AG09309 (cell line): ENCODE results near the gene SLC25A33.

Source experiments
- DNase-seq: peaks from one replicate; pipeline ENCODE4 v3.0.0-alpha.2; 2010; ENCODE audit warnings: low read depth
- H3K4me3 ChIP-seq: 2 replicates; pipeline ENCODE4 v1.5.1; 2011; ENCODE audit warnings: mild to moderate bottlenecking, low read depth, low read length, moderate library complexity; ENCODE audit not compliant: control insufficient read depth
- TF ChIP-seq, protein P1 (sequence below): IDR thresholded peaks from 2 replicates; pipeline ENCODE4 v1.5.1; 2011; ENCODE audit warnings: mild to moderate bottlenecking, low read depth, low read length, inconsistent platforms; ENCODE audit not compliant: insufficient read depth, control insufficient read depth; ENCODE audit errors: missing control alignments

Gene SLC25A33

DNA sequence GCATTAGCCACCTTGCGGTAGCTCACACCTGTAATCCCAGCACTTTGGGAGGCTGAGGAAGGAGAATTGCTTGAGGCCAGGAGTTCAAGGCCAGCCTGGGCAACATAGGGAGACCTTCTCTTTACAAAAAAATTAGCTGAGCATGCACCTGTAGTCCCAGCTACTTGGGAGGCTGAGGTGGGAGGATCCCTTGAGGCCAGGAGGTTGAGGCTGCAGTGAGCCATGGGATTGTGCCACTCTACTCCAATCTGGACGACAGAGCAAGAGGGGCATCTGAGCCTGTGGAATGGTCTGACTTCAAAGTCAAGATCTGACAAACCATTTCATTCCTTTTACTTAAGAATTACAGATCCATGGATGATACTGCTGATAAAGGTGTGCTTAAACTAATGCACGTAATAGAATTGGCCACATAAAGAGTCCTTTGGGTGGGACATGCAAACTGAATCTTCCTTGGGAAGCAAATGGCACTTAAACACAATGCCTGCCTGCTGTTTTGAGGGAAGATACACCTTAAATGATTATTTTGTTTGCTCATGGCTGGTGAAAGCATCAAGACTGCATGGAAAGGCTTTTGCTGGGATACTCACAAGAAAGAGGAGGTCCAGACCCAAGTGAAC, 47.0 kb downstream of the SLC25A33 start:
- no peak for DNase-seq
- no peak overlapping the region for H3K4me3 ChIP-seq
- TF ChIP-seq, protein P1, sequence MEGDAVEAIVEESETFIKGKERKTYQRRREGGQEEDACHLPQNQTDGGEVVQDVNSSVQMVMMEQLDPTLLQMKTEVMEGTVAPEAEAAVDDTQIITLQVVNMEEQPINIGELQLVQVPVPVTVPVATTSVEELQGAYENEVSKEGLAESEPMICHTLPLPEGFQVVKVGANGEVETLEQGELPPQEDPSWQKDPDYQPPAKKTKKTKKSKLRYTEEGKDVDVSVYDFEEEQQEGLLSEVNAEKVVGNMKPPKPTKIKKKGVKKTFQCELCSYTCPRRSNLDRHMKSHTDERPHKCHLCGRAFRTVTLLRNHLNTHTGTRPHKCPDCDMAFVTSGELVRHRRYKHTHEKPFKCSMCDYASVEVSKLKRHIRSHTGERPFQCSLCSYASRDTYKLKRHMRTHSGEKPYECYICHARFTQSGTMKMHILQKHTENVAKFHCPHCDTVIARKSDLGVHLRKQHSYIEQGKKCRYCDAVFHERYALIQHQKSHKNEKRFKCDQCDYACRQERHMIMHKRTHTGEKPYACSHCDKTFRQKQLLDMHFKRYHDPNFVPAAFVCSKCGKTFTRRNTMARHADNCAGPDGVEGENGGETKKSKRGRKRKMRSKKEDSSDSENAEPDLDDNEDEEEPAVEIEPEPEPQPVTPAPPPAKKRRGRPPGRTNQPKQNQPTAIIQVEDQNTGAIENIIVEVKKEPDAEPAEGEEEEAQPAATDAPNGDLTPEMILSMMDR, result no peak

DNA sequence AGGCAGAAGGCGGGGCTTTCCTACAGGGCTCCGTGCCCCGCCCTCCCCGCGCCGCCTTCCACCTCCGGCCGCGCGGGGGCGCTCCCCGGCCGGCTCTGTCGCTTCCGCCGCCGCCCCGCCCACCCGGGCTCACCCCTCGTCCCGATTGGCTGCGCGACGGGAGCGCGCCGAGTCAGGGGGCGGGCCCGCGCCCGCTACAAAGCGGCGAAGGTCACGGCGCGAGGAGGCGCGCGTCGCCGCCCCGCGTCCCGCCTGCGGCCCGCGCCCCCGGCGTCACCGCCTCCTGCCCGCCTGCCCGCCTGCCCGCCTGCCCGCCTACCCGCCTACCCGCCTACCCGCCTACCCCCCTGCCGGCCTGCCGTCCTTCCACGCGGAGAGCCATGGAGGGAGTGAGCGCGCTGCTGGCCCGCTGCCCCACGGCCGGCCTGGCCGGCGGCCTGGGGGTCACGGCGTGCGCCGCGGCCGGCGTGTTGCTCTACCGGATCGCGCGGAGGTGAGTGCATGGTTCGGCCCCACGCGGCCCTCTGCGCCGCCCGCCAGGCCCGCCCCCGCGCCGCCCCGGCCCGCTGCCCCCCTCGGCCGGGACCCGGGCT, 49.4 kb downstream of the SLC25A33 start, which contains the start of gene TMEM201:
Gene TMEM201 (plus strand): TSS at position 361 of the 593 bp plus-strand sequence. CDS start 20 bp downstream, at position 381.
- TF ChIP-seq, protein P1, result peak; percentile 38
- peak within 1 kb of the TSS; percentile 69 for H3K4me3 ChIP-seq
- peak; percentile 33 for DNase-seq

DNA sequence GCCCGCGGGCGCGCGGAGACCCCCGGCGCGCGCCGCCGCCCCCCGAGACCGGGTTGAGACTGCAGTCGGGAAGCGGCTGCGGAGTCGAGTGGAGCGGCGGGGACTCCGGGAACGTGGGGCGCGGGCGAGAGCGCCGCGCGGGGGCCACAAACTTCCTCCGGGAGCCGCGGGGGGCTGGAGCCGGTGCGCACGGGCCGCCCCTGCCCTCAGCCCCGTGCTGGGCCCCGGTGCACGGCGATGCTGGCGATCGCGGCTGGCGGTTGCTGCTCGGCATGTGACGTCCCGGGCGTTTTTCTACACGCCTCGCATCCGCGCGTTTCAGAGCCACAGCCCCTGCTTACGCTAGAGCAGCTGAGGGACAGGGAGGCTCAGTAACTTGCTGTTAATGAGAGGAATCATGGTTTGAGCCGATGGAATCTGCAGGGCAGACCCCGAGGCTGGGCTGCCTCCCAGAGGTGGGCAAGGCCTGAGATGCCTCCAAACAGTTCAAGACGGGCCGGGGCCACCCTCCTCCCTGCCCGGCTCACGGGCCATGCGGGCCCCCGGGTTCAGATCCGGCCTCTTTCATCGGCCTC, 50.0 kb downstream of the SLC25A33 start:
- no peak for DNase-seq
- H3K4me3 ChIP-seq, result peak overlapping the region; percentile 69
- TF ChIP-seq, protein P1, result no peak

DNA sequence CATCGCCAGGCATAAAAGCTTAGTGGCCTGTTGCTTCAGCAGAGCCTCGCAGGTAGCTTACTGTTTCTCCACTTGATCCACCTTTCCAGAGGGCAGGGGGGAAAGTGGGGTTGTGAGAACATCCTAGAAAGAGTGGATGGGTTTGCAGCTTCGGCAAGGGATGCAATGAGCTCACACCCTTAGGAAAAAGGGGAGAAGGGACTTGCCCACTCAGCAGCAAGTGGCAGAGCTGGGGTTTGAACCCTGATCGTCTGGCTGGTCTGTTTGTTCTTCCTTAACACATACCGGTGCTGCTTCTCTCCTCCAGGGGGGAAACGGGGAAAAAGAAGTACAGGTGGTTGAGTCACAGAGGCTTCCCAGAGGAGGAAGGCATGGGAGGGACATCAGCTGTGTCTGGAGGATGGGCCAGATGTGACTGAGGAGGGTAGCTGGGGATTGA, 50.5 kb downstream of the SLC25A33 start:
- DNase-seq, result no peak
- peak overlapping the region; percentile 69 for H3K4me3 ChIP-seq
- TF ChIP-seq, protein P1, result no peak

DNA sequence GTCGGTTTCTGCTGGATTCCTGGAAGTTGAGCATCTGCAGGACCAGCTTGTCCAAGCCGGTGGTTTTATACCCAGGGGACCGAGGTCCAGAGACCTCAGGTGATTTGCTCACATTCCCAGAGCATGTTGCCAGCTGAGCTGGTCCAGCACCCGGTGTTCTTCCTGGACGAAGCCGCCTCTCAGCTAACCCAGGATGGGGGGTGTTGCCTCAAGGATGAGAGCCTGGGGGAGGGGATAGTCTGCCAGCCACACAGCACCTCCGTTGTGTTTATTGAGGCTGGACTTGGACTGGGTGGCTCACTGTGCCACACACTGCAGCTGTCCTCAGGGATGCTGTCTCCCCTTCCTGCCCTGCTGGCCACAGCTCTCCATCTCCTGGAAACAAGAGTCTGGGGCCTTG, 50.9 kb downstream of the SLC25A33 start:
- H3K4me3 ChIP-seq, result no peak overlapping the region
- TF ChIP-seq, protein P1, result no peak
- DNase-seq, result no peak

DNA sequence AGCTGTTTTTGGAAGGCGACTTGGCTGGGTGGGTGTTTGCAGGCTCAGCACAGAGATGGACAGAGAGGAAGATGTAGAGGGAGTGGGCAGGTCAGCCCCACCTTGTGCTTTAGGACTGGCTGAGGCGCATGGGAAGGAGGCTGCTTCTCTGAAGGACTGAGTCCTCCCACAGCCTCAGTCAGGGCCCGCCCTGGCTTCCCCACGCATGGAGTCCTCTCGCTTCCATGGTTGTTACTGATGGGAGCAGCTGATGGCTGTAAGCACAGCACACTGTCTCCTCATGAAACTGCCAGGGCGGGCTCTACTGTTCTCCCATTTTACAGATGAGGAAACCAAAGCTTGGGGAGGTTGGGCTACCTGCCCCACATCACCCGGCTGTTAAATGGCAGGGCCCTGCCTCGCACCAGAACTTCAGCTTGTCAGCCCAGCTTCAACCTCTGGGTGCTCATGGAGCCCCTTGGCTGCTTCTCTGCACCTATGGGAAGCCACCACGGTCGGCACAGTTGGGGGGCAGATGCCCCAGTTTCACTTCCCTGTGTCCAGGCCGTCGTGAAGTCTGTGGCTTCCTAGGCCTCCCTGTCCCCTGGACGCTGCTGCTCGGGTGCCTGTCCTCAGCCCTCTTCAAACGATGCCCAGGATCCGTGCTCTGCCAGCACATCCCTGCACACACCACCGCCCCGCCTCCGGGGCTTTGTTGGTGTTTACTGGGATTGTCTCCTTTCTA, 51.8 kb downstream of the SLC25A33 start:
- DNase-seq, result no peak
- H3K4me3 ChIP-seq, result no peak overlapping the region
- TF ChIP-seq, protein P1, result no peak
